ENCODE measurements around the gene YJEFN3.

Gene YJEFN3

DNA sequence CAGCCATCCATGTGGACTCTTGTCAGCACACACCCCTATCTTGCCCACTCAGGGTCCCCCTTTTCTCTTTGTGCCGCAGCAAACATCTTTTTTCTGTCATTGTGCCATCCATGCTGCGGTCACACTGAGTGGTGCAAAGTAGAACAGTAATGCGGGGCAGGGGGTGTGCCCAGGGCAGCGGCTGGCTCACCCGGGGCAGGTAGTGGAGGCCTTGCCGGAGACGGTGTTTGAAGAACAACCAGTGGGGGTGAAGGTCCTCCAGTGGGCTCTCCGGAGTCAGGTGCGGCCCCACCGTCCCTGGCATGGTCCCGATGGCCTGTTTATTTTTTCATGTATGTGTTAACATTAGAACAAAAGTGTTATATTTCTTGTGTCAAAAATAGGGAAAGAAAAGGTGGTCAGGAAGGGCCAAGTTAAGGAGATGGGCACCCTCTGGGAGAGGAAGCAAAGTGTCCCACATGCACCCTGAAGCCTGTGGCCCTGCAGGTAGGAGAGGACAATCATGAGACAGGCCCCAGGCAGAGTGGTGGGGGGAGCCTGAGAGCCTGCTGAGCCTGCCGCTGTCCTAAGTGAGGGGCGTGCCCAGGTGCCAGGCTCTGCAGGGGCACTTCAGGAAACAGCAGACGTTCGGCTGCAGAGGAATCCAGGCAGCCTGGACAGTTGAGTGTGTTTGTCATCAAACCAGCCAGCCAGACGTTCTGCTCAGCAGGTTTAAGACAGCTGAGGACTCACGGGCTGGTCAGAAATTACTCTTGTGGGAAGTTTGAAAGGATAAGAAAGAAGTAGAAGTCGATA lies 25.7 kb upstream of the YJEFN3 start:
- H3K9me3 ChIP-seq (ENCODE audit: low read depth, low read length), result no peaks in the 10 kb centered on the region
- TF ChIP-seq FOXP2 (optimal IDR thresholded peaks at IDR 0.05; ENCODE audit: control extremely low read depth, extremely low read length, insufficient read depth), result no peak
- TF ChIP-seq EZH2 (IDR thresholded peaks at IDR 0.05), result no peak
- peaks cover 86% of the 10 kb centered on the region for H3K36me3 ChIP-seq (ENCODE audit: insufficient read depth, low read length)
- no peak overlapping the region for H3K9ac ChIP-seq (ENCODE audit: insufficient read length)
- no peak overlapping the region for H3K4me3 ChIP-seq
- no peak overlapping the region for H3K27ac ChIP-seq
- no peak for DNase-seq (ENCODE audit: low read depth, low spot score)

DNA sequence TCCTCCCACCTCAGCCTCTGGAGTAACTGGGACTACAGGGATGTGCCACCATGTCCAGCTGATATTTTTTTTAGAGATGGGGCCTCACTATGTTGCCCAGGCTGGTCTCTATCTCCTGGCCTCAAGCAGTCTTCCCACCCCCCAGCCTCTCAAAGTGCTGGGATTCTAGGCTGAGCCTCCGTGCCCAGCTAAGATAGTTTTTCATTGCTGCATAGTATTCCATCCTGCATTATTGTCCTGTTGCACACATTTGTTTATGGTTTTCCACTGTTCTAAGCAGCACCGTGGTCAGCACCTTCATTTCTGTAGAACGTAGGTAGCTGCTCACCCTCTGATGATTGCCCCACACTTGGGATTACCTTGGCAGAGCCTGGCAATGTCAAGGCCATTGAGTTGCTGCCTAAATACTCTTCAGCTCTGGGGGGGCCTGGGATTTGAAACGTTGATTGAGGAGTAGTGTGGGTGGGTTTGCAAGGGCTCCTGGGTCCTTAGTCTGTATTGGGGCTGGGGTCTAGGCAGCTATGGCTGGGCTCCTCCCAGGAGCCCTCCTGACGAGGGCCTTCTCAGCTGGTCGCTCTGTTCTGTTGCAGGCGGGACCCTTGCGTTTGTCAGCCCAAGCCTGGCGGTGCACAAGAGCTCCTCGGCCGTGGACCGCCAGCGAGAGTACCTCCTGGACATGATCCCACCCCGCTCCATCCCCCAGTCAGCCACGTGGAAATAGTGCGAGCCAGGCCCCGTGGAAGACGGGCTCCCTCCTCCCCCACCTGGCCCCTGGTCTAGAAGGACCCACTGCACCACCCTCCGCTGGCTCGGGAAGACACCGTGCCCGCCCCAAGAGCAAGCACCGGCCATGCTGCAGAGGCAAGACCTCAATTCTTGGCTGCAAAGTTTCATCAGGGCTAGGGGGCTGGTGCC lies 23.7 kb upstream of the YJEFN3 start:
- no peak overlapping the region for H3K9ac ChIP-seq (ENCODE audit: insufficient read length)
- no peak overlapping the region for H3K4me3 ChIP-seq
- no peak overlapping the region for H3K27ac ChIP-seq
- TF ChIP-seq POLR2AphosphoS5 (IDR thresholded peaks at IDR 0.05; ENCODE audit: borderline replicate concordance, low read depth, low read length) (no peak), EZH2 (IDR thresholded peaks at IDR 0.05) (no peak), FOXP2 (optimal IDR thresholded peaks at IDR 0.05; ENCODE audit: control extremely low read depth, extremely low read length, insufficient read depth) (no peak)
- peaks cover 67% of the 10 kb centered on the region for H3K36me3 ChIP-seq (ENCODE audit: insufficient read depth, low read length)
- H3K9me3 ChIP-seq (ENCODE audit: low read depth, low read length), result no peaks in the 10 kb centered on the region
- DNase-seq (ENCODE audit: low read depth, low spot score), result no peak

DNA sequence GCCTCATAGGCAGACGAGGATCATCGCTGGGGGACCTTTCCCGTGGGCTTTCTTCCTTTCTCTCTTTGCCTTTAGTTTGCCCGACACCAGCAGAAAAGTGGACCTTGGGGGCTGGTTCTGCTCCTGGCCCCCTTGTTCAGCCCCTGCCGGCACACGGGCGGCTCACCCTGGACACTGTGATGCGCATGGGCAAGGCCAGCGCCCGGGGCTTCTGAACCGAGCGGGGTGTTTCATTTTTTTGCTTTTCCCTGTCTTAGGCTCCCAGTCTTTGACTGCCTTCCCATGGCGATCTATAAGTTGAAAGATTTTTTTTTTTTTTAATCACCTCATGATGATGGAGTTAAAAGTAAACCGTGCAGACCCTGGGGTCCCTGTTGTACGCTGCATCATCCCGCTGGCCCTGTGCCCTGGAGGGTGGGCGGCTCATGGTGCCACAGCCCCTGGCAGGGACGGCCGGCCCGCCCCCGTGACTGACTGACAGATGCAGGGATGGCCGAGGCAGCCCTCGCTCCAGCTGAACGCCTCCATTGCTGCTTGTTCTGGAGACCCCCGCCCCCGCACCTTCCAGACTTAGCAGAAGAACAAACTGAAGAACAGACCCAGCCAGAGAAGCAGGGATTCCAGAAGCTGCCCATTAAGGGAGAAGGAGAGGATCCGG lies 22.9 kb upstream of the YJEFN3 start:
- Histone ChIP-seq H3K36me3 (ENCODE audit: insufficient read depth, low read length) (peaks cover 59% of the 10 kb centered on the region), H3K27ac (no peak overlapping the region), H3K9me3 (ENCODE audit: low read depth, low read length) (no peaks in the 10 kb centered on the region), H3K9ac (ENCODE audit: insufficient read length) (no peak overlapping the region), H3K4me3 (no peak overlapping the region)
- DNase-seq (ENCODE audit: low read depth, low spot score), result no peak
- TF ChIP-seq POLR2AphosphoS5 (IDR thresholded peaks at IDR 0.05; ENCODE audit: borderline replicate concordance, low read depth, low read length), result no peak
- TF ChIP-seq FOXP2 (optimal IDR thresholded peaks at IDR 0.05; ENCODE audit: control extremely low read depth, extremely low read length, insufficient read depth), result no peak
- TF ChIP-seq EZH2 (IDR thresholded peaks at IDR 0.05), result no peak

DNA sequence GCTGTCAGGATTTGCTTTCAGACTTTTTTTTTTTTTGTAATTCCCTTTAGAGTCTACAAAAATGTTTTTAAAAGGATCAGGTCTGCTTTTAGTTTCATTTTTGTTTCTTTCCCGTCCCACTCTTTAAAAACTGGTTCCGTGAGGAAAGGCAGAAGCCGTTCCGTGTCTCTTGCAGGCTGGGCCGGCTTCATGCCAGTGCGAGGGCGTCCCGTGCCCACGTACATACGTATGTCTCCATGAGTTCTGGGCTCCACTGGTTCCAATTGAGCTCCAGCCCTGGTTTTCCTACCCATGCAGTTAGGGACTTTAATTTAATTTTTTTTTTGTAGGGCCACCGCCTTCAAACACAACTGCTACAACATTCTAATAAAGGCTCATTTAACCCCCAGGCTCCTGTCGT lies 22.1 kb upstream of the YJEFN3 start:
- Histone ChIP-seq H3K4me3 (no peak overlapping the region), H3K9ac (ENCODE audit: insufficient read length) (no peak overlapping the region), H3K36me3 (ENCODE audit: insufficient read depth, low read length) (peaks cover 51% of the 10 kb centered on the region), H3K27ac (no peak overlapping the region), H3K9me3 (ENCODE audit: low read depth, low read length) (no peaks in the 10 kb centered on the region)
- TF ChIP-seq FOXP2 (optimal IDR thresholded peaks at IDR 0.05; ENCODE audit: control extremely low read depth, extremely low read length, insufficient read depth), result no peak
- TF ChIP-seq POLR2AphosphoS5 (IDR thresholded peaks at IDR 0.05; ENCODE audit: borderline replicate concordance, low read depth, low read length), result no peak
- TF ChIP-seq EZH2 (IDR thresholded peaks at IDR 0.05), result no peak
- no peak for DNase-seq (ENCODE audit: low read depth, low spot score)

DNA sequence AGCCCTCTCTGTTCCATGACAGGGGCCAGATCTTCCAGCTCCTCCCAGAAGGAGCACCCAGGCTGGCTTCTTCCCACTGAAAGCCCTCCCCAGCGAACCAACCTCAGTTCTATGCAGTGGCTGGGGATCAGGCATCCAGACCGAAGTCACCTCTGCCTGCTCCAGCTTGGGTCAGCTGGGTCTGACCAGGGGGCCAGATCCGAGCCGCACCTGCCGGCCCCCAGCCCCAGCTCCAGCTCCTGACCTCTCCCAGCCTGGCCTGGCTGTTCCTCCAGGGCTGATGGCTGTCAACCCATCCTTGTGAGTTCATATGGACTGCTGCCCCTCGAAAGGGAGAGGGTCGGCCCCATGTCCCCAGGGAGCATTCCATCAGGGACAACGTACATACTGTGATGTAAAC lies 21.4 kb upstream of the YJEFN3 start:
- H3K36me3 ChIP-seq (ENCODE audit: insufficient read depth, low read length), result peaks cover 44% of the 10 kb centered on the region
- no peak for DNase-seq (ENCODE audit: low read depth, low spot score)

DNA sequence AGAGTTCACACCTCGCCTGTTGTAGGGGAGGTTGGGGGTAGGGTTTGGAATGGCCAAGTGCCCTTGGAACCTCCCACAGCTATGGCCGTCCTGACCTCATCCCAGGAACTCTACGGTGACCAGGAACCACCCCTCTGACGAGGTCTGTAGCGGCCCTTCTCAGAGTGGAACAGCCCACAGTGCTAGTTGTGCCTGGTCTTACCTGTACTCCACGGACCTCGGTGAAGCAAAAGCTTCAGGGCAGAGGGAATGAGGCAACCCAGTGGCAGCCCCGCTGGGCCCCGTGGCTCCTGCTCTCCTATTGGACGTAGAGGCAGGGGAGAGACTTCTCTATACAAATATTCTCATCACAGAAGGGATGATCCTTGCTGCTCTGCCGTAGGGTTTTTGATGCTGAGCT lies 20.5 kb upstream of the YJEFN3 start:
- no peak for DNase-seq (ENCODE audit: low read depth, low spot score)
- Histone ChIP-seq H3K9ac (ENCODE audit: insufficient read length) (no peak overlapping the region), H3K4me3 (no peak overlapping the region), H3K27ac (no peak overlapping the region), H3K36me3 (ENCODE audit: insufficient read depth, low read length) (peaks cover 36% of the 10 kb centered on the region), H3K9me3 (ENCODE audit: low read depth, low read length) (no peaks in the 10 kb centered on the region)
- TF ChIP-seq POLR2AphosphoS5 (IDR thresholded peaks at IDR 0.05; ENCODE audit: borderline replicate concordance, low read depth, low read length) (no peak), EZH2 (IDR thresholded peaks at IDR 0.05) (no peak), FOXP2 (optimal IDR thresholded peaks at IDR 0.05; ENCODE audit: control extremely low read depth, extremely low read length, insufficient read depth) (no peak)

More for the DNA sequence above, 21.4 kb upstream of the YJEFN3 start:
- no peak overlapping the region for H3K27ac ChIP-seq
- no peak overlapping the region for H3K4me3 ChIP-seq
- no peaks in the 10 kb centered on the region for H3K9me3 ChIP-seq (ENCODE audit: low read depth, low read length)
- TF ChIP-seq EZH2 (IDR thresholded peaks at IDR 0.05) (no peak), POLR2AphosphoS5 (IDR thresholded peaks at IDR 0.05; ENCODE audit: borderline replicate concordance, low read depth, low read length) (no peak), FOXP2 (optimal IDR thresholded peaks at IDR 0.05; ENCODE audit: control extremely low read depth, extremely low read length, insufficient read depth) (no peak)
- H3K9ac ChIP-seq (ENCODE audit: insufficient read length), result no peak overlapping the region

DNA sequence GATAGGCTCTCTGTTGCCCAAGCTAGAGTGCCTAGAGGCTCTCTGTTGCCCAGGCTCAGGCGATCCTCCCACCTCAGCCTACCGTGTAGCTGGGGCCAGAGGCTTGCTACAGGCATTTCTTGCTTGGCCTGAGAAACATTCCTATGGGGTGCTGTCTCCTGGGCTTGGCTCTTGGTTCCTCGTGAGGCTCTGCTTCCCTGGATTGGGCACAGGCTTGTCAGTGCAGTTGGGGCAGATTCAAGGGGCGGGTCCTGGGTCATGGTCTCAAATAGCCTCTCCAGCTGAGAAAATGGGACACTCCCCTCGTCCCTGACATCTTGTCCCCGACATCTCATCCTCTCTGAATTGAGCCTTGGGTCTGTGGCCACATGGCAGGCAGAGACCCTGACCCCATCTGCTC lies 18.3 kb upstream of the YJEFN3 start:
- DNase-seq (ENCODE audit: low read depth, low spot score), result no peak
- H3K36me3 ChIP-seq (ENCODE audit: insufficient read depth, low read length), result peaks cover 17% of the 10 kb centered on the region
- TF ChIP-seq FOXP2 (optimal IDR thresholded peaks at IDR 0.05; ENCODE audit: control extremely low read depth, extremely low read length, insufficient read depth) (no peak), POLR2AphosphoS5 (IDR thresholded peaks at IDR 0.05; ENCODE audit: borderline replicate concordance, low read depth, low read length) (no peak), EZH2 (IDR thresholded peaks at IDR 0.05) (no peak)
- no peaks in the 10 kb centered on the region for H3K9me3 ChIP-seq (ENCODE audit: low read depth, low read length)
- H3K27ac ChIP-seq, result no peak overlapping the region
- H3K4me3 ChIP-seq, result no peak overlapping the region
- H3K9ac ChIP-seq (ENCODE audit: insufficient read length), result no peak overlapping the region

DNA sequence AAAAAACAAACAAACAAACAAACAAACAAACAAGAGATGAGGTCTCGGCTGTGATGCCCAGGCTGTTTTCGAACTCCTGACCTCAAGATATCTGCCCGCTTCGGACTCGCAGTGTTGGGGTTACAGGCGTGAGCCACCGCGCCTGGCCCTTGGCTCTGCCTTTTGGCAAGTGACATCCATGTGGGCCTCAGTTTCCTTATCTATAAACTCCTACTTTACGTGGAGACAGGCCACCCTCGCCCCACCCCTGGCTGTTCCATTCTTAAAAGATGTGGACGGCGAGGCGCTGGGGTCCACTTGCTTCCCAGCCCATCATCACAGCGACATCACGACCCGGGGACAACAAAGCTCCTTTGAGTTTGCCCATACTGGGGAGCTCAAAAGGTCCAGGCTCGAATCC lies 15.0 kb upstream of the YJEFN3 start:
- H3K36me3 ChIP-seq (ENCODE audit: insufficient read depth, low read length), result no peaks in the 10 kb centered on the region
- H3K9ac ChIP-seq (ENCODE audit: insufficient read length), result no peak overlapping the region
- no peak for TF ChIP-seq EZH2 (IDR thresholded peaks at IDR 0.05)
- TF ChIP-seq POLR2AphosphoS5 (IDR thresholded peaks at IDR 0.05; ENCODE audit: borderline replicate concordance, low read depth, low read length), result no peak
- TF ChIP-seq FOXP2 (optimal IDR thresholded peaks at IDR 0.05; ENCODE audit: control extremely low read depth, extremely low read length, insufficient read depth), result no peak
- H3K9me3 ChIP-seq (ENCODE audit: low read depth, low read length), result no peaks in the 10 kb centered on the region
- H3K27ac ChIP-seq, result no peak overlapping the region
- DNase-seq (ENCODE audit: low read depth, low spot score), result no peak
- no peak overlapping the region for H3K4me3 ChIP-seq
